Stimulated activated CD8-positive, alpha-beta memory T cell treated with anti-CD3 and anti-CD28 coated beads, Interleukin-4, amount 100 ng/mL, for 1 hour (primary cell): ENCODE data around the gene PRPF38A.

ENCODE experiments used
- DNase-seq, 2 donors: peaks; one replicate each; pipeline ENCODE4 v3.0.0-alpha.2; 2020; ENCODE audit warnings: low read depth in 2 of 2, low spot score in 1 of 2

Gene PRPF38A

GRCh38 chr1:52393174-52393573 is 11.2 kb upstream of the PRPF38A start:
- no peak for DNase-seq

GRCh38 chr1:52399629-52400028 is 4.8 kb upstream of the PRPF38A start:
- DNase-seq = no peak

GRCh38 chr1:52400131-52400530 is 4.3 kb upstream of the PRPF38A start:
- no peak for DNase-seq

GRCh38 chr1:52402860-52403240 is 1.6 kb upstream of the PRPF38A start:
- no peak for DNase-seq

- peak in 1 of 2 donors; percentile 6 for DNase-seq
Observed at GRCh38 chr1:52403566-52404115, 761 bp upstream of the PRPF38A start.

DNA sequence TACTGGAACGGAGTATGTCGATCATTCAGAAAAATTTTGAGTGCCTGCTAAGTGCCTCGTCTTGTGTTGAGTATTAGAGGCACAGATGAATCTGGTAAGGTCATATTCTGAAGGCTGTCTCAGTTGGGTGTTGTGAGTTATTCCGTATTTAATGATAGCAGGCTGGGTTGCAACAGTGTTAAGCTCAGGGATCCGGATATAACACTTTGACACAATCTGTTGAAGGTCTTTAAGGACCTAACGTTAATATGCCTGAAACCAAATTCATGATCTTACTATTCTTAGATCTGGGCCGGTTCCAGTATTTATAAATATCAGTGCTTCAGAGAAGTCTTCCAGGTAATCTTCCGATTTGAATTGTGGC is 555 bp downstream of the PRPF38A start:
- no peak for DNase-seq

DNA sequence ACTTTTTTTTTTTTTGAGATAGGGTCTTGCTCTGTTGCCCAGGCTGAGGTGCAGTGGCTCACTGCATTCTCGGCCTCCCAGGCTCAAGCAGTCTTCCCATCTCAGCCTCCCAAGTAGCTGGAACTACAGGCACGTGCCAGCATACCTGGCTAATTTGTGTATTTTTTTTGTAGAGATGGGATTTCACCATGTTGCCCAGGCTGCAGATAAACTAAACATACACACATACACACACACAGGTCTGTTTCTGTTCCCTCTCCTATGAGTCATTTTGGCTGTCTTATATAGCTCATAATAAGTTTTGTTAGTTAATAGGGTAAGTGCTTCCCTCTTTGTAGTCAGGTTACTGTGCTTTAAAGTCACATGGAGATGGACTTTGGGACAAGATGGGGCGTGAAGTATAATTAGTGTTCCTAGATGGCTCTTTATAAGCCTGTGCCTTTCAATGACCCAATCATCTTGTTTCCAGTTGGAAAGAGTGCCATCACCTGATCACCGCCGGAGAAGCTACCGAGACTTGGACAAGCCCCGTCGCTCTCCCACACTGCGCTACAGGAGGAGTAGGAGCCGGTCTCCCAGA is 9.1 kb downstream of the PRPF38A start:
- DNase-seq = no peak

DNA sequence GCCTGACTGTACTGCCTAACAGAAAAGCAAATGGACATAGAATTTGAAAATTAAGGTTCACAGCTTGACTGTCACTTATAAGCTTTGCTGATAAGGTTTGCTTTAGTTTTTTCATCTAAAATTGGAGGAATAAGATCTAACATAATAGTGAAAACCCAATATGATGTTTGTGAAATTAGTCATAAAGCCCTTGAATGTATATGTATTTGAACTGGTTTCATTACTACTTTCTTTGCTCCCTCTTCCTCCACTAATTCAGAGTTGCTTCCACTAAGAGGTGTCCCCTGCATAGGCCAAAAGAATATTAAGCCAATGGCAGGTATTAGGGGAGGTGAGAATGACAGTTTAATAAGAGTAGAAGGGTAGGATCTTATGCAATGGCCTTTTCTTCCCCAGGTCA is 10.5 kb downstream of the PRPF38A start:
- DNase-seq = no peak

GRCh38 chr1:52416811-52417210 is 12.4 kb downstream of the PRPF38A start:
- DNase-seq = no peak

DNA sequence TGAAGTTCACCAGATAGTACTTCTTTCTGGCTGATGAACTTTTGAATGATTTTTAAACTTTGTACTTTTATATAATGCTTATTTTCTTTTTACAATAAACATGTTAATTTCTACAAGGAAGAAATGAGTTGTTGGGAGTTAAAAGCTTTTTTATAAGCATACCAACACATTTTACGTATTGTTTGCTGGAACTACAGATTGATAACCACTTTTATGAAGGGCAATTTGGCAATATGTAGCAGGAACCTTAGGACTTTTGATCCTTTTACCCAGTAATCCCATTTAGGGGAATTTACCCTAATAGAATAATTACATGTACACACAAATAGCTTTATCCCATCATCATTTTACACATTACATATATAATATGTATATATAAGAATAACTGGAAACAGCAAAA is 16.3 kb downstream of the PRPF38A start:
- DNase-seq = no peak

- no peak for DNase-seq
Observed at GRCh38 chr1:52423055-52423454, 18.7 kb downstream of the PRPF38A start.

DNA sequence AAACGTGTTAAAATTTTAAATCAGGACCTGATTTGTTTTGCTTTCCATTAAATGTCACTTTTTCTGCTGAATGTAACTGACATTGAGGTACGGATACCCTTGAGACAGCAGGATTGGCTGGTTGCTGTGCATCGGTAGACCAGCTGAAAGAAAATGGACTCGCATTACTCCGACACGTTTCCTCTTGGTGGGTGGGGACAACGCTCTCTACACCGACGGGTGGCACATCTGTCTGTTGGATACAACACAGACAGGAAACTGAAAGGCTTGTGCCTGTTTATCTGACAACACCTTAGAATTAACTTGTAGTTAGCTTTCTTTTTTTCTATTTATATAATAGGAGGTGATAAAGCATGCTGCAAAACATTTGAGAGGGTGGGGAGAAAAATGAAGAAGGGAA is 19.4 kb downstream of the PRPF38A start:
- DNase-seq = peak; percentile 41 to 51

DNA sequence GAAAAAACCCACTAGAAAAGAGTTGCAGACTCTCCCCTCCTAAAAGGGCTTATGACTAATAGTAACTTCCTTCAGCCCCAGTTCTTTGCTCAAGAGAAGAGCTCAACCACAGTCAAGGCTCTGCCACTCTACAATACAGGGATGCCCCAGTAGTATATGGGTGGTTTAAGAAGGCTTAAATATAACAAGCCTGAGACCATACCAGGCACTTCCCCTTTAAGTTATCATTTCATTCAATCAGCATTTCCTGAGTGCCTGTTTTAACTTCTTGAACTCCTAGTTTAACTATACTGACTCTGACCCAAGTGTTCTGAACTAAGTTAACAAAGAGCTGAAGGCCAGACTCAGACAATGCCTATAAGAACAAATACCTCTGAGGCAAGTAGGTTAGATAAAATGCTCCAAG is 19.8 kb downstream of the PRPF38A start:
- DNase-seq = no peak

DNA sequence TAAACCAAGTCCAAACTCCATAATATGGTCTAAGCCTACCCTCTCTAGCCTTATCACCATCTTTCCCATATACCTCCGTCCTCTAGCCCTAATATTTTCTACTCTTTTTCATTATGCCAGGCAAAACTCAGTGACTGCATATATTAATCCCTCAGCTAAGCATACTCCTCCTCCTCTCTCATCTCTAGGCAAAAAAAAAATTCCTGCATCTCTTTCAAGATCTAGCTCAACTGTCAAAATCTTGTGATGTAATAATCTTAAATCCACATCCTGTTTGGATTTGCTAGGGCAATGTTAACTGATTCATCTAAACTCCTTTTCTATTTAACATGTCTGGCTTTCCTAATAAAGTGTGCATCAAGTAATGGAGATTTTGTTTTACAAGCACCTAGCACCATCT is 20.4 kb downstream of the PRPF38A start:
- no peak for DNase-seq

GRCh38 chr1:52426371-52426770 is 22.0 kb downstream of the PRPF38A start:
- no peak for DNase-seq

DNA sequence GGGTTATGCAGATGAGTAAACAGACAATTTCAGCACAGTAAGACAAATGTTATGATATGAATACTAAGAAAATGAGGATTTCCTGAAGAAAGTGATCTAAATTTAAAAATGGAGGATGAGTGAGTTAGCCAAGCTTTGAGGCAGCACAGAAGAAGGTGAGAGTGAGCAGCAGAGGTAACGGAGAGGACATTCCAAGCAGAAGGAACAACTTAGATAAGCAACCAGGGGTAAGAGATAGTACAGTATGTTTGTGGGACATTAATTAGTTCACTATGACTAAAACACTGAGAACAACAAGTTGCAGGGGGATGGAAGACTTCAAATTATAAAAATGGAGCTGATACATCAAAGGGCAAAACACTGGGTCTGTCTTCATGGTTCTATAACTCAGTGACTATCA is 22.8 kb downstream of the PRPF38A start:
- no peak for DNase-seq

- no peak for DNase-seq
Observed at GRCh38 chr1:52432807-52433206, 28.4 kb downstream of the PRPF38A start.

GRCh38 chr1:52435211-52435610 is 30.8 kb downstream of the PRPF38A start:
- DNase-seq = no peak

DNA sequence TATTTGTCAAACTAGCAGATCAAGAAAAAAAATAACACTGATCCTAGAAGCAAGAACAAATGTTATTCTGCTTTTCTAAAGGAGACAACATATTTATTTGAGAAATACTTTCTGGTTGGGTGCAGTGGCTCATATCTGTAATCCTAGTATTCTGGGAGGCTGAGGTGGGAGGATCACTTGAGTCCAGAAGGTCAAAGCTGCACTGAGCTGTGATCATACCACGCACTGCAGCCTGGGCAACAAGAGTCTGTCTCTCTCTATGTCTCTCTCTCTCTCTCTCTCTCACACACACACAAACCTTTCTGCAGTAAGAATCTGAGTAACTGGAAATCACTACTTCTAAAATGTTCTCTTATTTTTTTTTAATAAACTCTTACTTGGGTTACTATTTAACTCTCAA is 31.2 kb downstream of the PRPF38A start:
- DNase-seq = no peak

DNA sequence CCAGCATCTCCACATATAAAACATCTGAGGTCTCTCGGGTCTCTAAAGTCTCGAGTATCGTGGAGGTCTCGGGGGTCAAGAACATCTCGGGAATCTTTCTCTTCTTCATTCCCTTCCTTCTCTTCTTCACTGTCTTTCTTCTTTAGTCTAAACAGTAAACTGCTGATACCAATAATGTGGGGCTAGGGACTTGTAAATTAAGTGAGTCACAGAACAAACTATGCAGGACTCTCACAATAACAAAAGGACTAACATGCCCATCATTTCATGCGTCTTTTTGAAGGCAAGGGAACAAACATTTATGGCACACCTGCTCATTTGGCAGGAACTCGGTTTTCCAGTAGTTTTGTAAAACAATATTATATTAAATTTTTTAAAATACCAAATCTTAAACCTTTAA is 32.4 kb downstream of the PRPF38A start:
- no peak for DNase-seq

- no peak for DNase-seq
Observed at GRCh38 chr1:52439976-52440375, 35.6 kb downstream of the PRPF38A start.

GRCh38 chr1:52444463-52444862 is 40.1 kb downstream of the PRPF38A start:
- DNase-seq = no peak

DNA sequence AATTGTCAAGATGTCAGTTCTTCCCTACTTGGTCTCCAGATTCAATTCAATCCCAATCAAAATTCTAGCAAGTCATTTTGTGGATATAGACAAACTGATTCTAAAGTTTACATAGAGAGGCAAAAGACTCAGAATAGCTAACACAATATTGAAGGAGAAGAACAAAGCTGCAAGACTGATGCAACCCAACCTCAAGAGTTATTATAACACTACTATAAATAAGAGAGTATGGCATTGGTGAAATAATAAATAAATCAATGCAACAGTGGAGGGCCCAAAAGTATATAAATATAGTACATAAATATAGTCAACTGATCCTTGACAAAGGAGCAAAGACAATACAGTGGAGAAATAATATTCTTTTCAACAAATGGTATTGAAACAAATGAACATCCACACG is 49.7 kb downstream of the PRPF38A start:
- DNase-seq = no peak

DNA sequence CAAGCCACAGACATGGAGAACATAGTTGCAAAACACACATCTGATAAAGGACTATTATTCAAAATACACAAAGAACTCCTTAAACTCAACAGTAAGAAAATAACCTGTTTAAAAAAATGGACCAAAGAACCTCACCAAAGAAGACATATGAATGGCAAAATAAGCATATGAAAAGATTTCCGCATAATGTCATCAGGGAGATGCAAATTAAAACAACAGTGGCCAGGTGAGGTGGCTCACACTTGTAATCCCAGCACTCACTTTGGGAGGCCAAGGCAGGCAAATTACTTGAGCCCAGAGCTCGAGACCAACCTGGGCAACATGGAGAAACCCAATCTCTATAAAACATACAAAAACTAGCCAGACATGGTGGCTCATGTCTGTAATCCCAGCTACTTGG is 50.4 kb downstream of the PRPF38A start:
- DNase-seq = no peak
